Daoy (cell line): ENCODE data around the gene TRPM2. TPM values are rescaled to one million over a fixed set of nuclear protein-coding genes. Genes with fewer than 3 reads are reported as not detected.
"Not testable (repeated sequence)": the region's sequence is repeated elsewhere in the genome, so short reads cannot be mapped to it uniquely, and the experiment has no call there.

Source experiments
- DNase-seq: peaks from one replicate; pipeline ENCODE4 v3.0.0-alpha.2; 2015; ENCODE audit warnings: low read depth
- total RNA-seq: library from RNA; depleted of rRNA; stranded (reverse); fragments of >200 nt; shearing (Covaris generic); gene quantifications from 2 replicates; pipeline ENCODE4 v1.2.3, GENCODE V29; 2014

Gene TRPM2
- total RNA-seq, 1 experiment from 2014 or later = 4.4 TPM

GRCh38 chr21:44375281-44375651 is 21.8 kb downstream of the TRPM2 start:
- peak; percentile 2 for DNase-seq

GRCh38 chr21:44375761-44376241 is 22.4 kb downstream of the TRPM2 start:
- DNase-seq = no peak

DNA sequence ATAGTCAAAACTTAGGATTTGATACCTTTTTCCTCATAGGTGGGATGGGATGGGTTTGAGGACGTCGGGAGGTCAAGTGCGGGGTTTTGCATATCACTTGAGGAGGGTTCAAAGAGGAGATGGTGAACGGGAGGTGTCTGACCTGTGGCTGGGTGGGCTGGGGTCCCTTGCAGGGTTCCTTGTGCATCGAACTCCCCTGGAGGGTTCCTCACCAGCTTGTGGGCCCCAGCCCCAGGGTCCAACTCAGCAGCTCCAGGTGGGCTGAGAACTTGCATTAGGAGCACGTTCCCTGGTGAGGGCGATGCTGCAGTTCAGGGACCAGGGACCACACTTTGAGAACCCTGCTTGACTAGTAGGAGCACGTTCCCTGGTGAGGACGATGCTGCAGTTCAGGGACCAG is 23.2 kb downstream of the TRPM2 start:
- DNase-seq = no peak

GRCh38 chr21:44377201-44377921 is 23.9 kb downstream of the TRPM2 start:
- peak; percentile 5 for DNase-seq

GRCh38 chr21:44377922-44378645 is 24.7 kb downstream of the TRPM2 start:
- DNase-seq = no peak

GRCh38 chr21:44378646-44379514 is 25.5 kb downstream of the TRPM2 start:
- DNase-seq = peak; percentile 2

DNA sequence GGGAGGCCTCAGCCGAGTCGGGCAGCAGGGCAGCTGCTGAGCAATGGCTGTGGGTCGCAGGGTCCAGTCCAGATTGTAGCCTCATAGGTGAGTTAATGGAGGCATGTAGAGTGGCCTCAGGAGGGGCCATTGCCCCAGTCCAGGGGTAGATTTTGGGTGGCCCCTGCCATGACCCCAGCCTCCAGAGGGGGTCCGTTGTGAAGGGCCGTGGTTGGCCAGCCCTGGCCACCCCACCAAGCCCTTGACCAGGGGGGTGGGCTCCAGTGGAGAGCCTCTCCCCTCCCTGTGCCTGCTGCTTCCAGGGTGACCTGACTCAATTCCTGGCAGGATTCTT is 26.1 kb downstream of the TRPM2 start:
- no peak for DNase-seq

DNA sequence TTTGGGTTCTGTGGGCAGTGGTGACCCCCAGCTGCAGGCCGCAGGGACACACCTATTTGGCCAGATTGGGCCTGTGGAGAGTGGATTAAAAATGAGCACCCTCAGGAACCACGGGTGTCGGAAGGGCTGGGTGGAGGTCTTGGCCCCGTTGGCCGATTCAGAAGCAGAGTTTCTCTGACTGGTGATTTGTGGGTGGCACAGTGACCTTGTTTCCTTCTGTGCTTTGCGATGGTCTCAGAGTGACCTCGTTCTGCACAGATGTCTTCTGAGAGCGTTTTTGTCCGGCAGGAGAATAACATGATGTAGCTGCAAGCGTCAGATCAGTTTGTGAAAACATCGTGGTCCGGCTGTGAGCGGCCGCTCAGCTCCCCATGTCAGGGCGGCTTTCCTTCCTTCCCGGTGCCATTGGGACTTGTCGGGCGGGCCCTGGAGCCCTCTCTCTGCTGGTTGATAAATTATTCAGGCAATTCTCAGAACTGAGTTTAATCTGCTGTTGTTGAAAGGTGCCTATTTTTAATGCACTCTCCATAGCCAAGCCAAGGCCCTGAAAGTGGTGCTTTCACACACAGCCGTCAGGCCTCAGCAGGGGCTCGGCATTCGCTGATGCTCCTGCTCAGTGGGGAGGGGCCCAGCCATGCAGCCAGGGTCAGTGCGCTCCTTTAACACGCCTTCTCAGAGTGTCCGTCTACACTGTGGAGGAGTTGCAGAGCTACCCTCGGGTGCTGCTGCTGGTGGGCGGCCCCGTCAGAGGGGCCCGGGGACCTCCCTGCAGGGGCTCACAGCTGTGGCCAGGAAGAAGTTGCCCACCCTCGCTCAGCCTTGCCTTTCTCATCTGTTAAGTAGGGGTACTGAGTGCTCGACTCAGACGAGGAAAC is 26.8 kb downstream of the TRPM2 start:
- no peak for DNase-seq

GRCh38 chr21:44380876-44381275 is 27.5 kb downstream of the TRPM2 start:
- DNase-seq = no peak

- DNase-seq = no peak
These were observed 28.5 kb downstream of the TRPM2 start for GRCh38 chr21:44381874-44382273.

DNA sequence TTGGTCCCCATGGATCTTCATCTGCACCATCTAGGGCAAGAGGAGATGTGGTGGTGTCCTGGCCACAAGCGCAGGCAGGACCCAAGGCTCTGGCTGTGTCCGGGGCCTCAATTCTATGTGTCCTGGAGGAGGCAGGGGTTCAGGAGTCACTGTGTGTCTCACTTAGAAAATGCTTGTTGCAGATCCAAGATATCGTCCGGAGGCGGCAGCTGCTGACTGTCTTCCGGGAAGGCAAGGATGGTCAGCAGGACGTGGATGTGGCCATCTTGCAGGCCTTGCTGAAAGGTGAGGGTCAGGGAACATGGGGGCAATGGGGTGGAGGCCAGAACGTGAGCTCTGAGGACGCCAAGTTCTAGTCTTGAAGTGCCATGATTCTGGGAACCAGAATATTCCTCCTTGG is 29.1 kb downstream of the TRPM2 start:
- no peak for DNase-seq

DNA sequence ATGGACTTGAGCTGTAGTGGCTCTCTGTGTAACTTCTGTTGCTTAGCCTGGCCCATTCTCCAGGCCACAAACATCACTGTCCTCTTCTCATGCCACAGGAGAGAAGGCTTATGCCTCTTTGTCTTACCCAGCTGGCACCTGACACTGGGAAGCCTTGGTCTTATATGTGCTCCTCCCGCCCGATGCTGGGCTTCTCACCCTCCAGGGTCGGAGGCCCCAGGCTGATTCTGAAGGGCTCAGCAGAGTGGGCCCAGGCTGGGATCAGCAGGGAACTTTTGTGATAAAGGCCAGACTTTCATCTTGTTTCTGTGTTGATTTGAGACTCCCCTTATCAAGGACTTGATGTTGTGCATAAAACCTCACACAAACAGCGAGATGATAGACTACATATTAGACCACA is 29.8 kb downstream of the TRPM2 start:
- no peak for DNase-seq

DNA sequence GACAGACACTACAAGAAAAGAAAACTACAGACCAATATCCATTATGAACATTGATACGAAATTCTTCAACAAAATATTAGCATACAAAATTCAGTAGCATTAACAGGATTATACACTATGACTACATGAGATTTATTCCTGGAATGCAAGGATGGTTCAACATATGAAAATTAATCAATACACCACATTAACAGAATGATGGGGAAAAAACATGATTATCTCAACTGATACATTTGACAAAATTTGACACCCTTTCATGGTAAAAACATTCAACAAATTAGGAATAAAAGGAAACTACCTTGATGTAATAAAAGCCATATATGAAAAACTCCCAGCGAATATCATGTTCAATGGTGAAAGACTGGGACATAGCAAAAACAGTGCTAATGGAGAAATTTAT is 31.5 kb downstream of the TRPM2 start:
- no peak for DNase-seq

DNA sequence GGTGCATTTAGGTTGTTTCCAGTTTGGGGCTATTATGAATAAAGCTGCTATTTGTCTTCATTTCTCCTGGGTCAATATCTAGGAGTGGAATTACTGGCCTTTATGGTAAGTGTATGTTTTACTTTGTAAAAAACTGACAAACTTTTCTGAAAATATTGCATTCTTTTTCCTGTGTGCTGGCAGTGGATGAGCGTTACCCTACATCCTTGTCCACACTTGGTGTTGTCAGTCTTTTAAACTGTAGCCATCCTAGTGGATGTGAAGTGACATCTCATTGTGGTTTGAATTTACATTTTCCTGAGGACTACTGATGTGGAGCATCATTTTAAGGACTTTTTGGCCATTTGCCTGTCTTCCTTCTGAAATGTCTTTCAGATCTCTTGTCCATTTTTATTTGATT is 35.9 kb downstream of the TRPM2 start:
- DNase-seq = no peak

- DNase-seq = no peak
These were observed 37.5 kb downstream of the TRPM2 start for GRCh38 chr21:44390886-44391285.

- DNase-seq = no peak
These were observed 38.1 kb downstream of the TRPM2 start for GRCh38 chr21:44391345-44392091.

DNA sequence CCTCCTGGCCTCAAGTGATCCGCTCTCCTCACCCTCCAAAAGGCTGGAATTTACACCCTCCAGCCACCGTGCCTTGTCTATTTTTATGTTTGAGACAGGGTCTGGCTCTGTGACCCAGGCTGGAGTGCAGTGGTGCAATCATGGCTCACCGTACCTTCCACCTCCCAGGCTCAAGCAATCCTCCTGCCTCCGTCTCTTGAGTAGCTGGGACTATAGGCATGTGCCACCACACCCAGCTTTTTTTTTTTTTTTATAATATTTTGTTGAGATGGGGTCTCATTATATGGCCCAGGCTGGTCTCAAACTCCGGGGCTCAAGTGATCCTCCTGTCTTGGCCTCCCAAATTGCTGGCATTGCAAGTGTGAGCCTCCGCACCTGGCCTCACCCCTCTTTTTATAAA is 38.8 kb downstream of the TRPM2 start:
- no peak for DNase-seq

DNA sequence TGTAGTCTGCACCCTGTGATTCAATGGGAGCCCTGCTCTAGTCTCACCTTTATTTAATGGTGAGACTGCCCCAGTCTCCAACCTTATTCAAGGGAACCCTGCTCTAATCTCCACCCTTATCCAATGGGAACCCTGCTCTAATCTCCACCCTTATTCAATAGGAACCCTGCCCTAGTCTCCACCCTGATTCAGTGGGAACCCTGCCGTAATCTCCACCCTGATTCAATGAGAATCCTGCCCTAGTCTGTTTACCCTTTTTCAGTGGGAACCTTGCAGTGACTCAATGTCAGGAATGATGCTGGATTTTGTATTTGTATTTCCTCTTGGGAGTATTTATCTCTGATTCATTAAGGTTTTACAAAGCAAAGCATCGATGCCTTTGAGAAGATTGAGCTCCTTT is 39.5 kb downstream of the TRPM2 start:
- no peak for DNase-seq

- DNase-seq = no peak
These were observed 41.3 kb downstream of the TRPM2 start for GRCh38 chr21:44394733-44395132.

DNA sequence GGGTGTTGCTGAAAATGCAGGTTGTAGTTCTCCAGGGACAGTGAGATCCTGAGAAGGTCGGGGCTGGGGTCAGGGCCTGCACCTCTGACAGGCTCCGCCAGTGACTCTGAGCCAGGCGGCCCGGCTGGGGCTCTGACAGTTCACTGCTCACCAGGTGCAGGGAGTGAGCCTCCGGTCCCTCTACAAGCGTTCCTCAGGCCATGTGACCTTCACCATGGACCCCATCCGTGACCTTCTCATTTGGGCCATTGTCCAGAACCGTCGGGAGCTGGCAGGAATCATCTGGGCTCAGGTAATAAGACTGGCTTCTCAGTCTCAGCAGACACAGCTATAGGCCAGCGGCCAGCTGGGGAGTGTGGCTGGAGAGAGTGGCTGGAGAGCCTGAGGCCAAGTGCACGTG is 41.8 kb downstream of the TRPM2 start:
- DNase-seq = no peak

DNA sequence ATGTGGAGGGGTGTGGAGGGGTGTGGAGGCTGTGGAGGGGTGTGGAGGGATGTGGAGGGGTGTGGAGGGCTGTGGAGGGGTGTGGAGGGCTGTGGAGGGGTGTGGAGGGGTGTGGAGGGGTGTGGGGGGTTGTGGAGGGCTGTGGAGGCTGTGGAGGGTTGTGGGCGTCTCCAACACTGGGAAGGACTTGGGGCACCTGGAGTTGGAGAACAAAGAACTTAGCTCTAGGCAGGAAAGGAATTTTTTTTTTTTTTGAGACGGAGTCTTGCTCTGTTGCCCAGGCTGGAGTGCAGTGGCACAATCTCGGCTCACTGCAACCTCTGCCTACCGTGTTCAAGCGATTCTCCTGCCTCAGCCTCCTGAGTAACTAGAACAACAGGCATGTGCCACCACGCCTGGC is 43.4 kb downstream of the TRPM2 start:
- not testable (repeated sequence) for DNase-seq
